ENCODE data around the gene NKG7.

Gene NKG7

GRCh38 chr19:51367565-51368365 is 4.7 kb downstream of the NKG7 start:
- peak; percentile 64 for DNase-seq (ENCODE audit: low read depth, low spot score)
- peak overlapping the region; percentile 93 for H3K4me3 ChIP-seq
- H3K36me3 ChIP-seq (ENCODE audit: insufficient read depth, low read length) = no peaks in the 10 kb centered on the region
- H3K27ac ChIP-seq = no peak overlapping the region
- TF ChIP-seq EZH2 (IDR thresholded peaks at IDR 0.05) (no peak), POLR2AphosphoS5 (IDR thresholded peaks at IDR 0.05; ENCODE audit: borderline replicate concordance, low read depth, low read length) (peak; percentile 54; the same call in 1 of the 2 replicates), FOXP2 (optimal IDR thresholded peaks at IDR 0.05; ENCODE audit: control extremely low read depth, extremely low read length, insufficient read depth) (no peak)
- H3K9ac ChIP-seq (ENCODE audit: insufficient read length) = no peak overlapping the region
- no peaks in the 10 kb centered on the region for H3K9me3 ChIP-seq (ENCODE audit: low read depth, low read length)

- Histone ChIP-seq H3K4me3 (peak overlapping the region; percentile 93), H3K27ac (peak overlapping the region; percentile 60; the same call in 1 of the 2 replicates), H3K9me3 (ENCODE audit: low read depth, low read length) (no peaks in the 10 kb centered on the region), H3K9ac (ENCODE audit: insufficient read length) (peak overlapping the region; percentile 69), H3K36me3 (ENCODE audit: insufficient read depth, low read length) (no peaks in the 10 kb centered on the region)
- peak; percentile 60 for TF ChIP-seq FOXP2 (optimal IDR thresholded peaks at IDR 0.05; ENCODE audit: control extremely low read depth, extremely low read length, insufficient read depth)
- peak; percentile 65 for TF ChIP-seq POLR2AphosphoS5 (IDR thresholded peaks at IDR 0.05; ENCODE audit: borderline replicate concordance, low read depth, low read length)
- no peak for TF ChIP-seq EZH2 (IDR thresholded peaks at IDR 0.05)
- no peak for DNase-seq (ENCODE audit: low read depth, low spot score)
Observed at GRCh38 chr19:51367255-51367564, 5.2 kb downstream of the NKG7 start.

DNA sequence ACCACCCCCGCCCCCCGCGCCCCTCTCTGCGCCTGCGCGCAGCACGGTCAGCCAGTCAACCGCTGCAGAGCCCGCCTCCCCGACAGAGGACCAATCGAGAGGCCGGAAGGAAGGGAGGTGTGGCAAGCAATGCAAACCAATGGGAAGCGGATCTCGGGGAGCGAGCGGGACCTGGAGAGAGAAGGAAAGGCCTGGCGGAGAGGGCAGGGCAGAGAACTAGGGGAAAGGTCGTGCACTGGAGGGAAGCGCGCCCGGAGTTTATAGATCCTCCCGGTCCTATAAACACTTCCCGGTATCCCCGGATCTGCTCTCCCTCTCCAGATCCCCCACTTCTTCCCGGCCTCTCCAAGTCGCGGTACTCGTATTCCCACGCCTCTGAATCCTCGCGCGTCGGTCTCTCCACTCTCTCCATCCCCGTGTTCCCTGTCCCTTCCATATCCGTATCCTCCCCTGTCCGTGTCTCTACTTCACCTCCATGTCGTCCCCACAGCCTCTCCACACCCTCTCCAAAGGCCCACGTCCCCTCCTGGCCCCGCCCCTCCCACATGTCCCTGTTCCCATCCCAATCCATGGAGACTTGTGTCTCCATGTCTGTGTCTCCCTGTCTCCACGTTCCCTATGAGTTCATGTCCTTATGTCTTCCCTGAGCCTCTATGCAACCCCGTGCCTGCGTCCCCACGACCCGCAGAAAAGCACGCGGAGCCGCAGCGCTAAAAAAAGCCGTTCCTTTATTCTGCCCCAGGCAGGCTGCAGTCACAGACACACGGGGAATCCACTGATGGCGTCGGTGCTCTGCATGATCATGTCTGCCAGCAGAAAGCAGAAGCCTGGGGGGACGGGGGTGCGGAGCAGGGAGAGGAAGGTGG is 5.8 kb downstream of the NKG7 start:
- Histone ChIP-seq H3K9me3 (ENCODE audit: low read depth, low read length) (no peaks in the 10 kb centered on the region), H3K4me3 (peak overlapping the region; percentile 93), H3K27ac (peak overlapping the region; percentile 60; the same call in 1 of the 2 replicates), H3K36me3 (ENCODE audit: insufficient read depth, low read length) (no peaks in the 10 kb centered on the region), H3K9ac (ENCODE audit: insufficient read length) (peak overlapping the region; percentile 69)
- DNase-seq (ENCODE audit: low read depth, low spot score) = peak; percentile 72
- TF ChIP-seq POLR2AphosphoS5 (IDR thresholded peaks at IDR 0.05; ENCODE audit: borderline replicate concordance, low read depth, low read length) (peak; percentile 88), FOXP2 (optimal IDR thresholded peaks at IDR 0.05; ENCODE audit: control extremely low read depth, extremely low read length, insufficient read depth) (no peak)

GRCh38 chr19:51365965-51366388 is 6.5 kb downstream of the NKG7 start, which contains the start of gene ETFB:
TSS of gene ETFB (minus strand) at chr19:51366388. CDS start at chr19:51366326, 62 bp downstream.
- no peak for DNase-seq (ENCODE audit: low read depth, low spot score)
- peak within 1 kb of the TSS; percentile 93 for H3K4me3 ChIP-seq
- H3K9ac ChIP-seq (ENCODE audit: insufficient read length) = peak within 1 kb of the TSS; percentile 94
- peak within 1 kb of the TSS; percentile 60; the same call in 1 of the 2 replicates for H3K27ac ChIP-seq
- H3K36me3 ChIP-seq (ENCODE audit: insufficient read depth, low read length) = no peaks in the 10 kb centered on the region
- TF ChIP-seq POLR2AphosphoS5 (IDR thresholded peaks at IDR 0.05; ENCODE audit: borderline replicate concordance, low read depth, low read length) (peak; percentile 51), EZH2 (IDR thresholded peaks at IDR 0.05) (no peak)
- no peaks in the 10 kb centered on the region for H3K9me3 ChIP-seq (ENCODE audit: low read depth, low read length)

DNA sequence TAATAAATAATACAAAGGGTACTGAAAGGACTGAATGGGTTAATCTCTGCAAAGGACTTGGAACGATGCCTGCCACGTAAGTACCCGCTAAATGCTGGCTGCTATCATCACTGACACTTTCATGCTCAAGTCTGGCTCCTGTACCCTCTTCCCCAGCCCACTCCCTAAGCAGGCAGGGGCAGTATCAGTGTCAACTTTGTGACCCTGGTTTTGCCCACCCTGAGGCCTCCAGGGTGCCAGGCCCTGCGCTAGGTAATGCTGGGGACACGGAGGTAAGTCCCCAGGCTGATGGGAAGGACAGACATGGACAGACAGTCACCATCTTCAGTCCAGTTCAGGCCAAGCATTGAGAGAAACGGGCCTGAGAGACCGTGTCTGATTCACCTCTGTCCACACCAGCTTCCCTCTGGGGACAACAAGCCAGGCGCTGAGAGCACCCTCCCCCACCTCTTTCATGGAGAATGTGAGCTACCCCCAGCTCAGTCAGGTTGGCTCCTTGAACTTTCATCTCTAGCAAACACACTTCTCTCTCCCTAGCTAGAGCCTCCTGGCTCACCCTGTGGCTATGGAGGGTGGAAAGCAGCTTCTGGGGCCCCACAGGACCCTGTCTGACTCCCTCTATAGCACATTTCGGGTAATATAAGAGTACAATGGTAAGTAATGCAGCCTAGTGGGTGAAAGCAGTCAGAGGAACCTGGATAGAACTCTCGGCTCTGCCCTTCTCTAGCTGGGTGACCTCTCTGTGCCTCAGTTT is 7.1 kb downstream of the NKG7 start:
- no peak for DNase-seq (ENCODE audit: low read depth, low spot score)
- H3K27ac ChIP-seq = no peak overlapping the region
- TF ChIP-seq EZH2 (IDR thresholded peaks at IDR 0.05) (no peak), FOXP2 (optimal IDR thresholded peaks at IDR 0.05; ENCODE audit: control extremely low read depth, extremely low read length, insufficient read depth) (no peak), POLR2AphosphoS5 (IDR thresholded peaks at IDR 0.05; ENCODE audit: borderline replicate concordance, low read depth, low read length) (no peak)
- H3K9me3 ChIP-seq (ENCODE audit: low read depth, low read length) = no peaks in the 10 kb centered on the region
- no peaks in the 10 kb centered on the region for H3K36me3 ChIP-seq (ENCODE audit: insufficient read depth, low read length)
- peak overlapping the region; percentile 94 for H3K9ac ChIP-seq (ENCODE audit: insufficient read length)
- H3K4me3 ChIP-seq = peak overlapping the region; percentile 93

DNA sequence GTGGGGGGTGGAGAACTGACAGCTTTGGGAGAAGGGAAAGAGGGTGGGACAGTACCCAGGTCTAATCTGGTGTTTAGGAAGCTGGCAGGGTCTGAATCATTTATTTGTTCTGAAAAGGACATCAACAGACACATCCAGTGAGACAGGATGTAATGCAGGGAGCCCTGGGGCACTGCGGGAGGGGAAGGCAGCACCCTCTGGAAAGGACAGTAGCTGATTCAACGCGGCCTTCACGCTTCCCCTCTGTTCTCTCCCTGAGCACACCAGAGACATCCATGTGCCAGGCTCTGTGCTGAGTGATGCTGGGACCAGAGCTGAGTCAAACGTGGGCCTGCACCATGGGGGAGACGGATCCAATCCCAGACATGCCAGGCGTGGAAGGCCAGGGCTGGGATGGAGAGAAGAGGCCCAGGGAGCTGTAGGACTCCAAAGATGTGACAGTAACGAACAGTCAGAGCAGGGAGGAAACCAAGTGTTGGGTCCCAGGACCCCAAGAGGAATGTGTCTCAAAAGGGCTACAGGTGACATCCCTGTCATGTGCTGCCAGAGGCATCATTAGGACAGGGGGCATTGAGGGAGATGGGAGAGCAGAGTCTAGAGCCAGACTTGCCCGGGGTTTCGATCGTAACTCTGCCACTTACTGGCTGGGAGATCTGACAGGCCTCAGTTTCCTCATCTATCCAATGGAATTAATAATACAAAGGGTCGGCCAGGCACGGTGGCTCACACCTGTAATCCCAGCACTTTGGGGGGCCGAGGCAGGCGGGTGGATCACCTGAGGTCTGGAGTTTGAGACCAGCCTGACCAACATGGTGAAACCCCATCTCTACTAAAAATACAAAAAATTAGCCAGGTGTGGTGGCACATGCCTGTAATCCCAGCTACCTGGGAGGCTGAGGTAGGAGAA is 8.0 kb downstream of the NKG7 start:
- no peak for TF ChIP-seq EZH2 (IDR thresholded peaks at IDR 0.05)
- no peak for TF ChIP-seq FOXP2 (optimal IDR thresholded peaks at IDR 0.05; ENCODE audit: control extremely low read depth, extremely low read length, insufficient read depth)
- no peak for TF ChIP-seq POLR2AphosphoS5 (IDR thresholded peaks at IDR 0.05; ENCODE audit: borderline replicate concordance, low read depth, low read length)
- no peak for DNase-seq (ENCODE audit: low read depth, low spot score)
- H3K27ac ChIP-seq = no peak overlapping the region
- no peaks in the 10 kb centered on the region for H3K9me3 ChIP-seq (ENCODE audit: low read depth, low read length)
- no peak overlapping the region for H3K9ac ChIP-seq (ENCODE audit: insufficient read length)
- no peaks in the 10 kb centered on the region for H3K36me3 ChIP-seq (ENCODE audit: insufficient read depth, low read length)
- H3K4me3 ChIP-seq = no peak overlapping the region

DNA sequence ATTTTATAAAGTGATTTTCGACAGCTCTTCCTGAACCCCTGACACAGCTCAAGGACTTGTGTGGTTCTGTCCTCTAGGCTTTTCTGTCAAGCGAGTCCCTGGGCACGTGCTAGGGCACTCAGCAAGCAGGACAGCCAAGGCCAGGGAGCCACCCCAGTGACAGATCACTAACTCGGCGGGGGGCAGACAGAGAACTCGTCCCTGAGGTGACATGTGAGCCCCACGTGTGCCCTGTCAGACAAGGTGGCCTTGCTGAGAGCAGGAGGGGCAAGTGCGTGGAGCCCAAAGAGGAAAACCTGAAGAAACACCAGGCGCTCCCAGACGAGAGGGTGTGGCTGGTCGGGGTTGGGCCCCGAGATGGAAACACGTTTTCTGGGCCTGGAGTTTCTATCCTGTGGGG is 11.2 kb downstream of the NKG7 start:
- Histone ChIP-seq H3K27ac (no peak overlapping the region), H3K4me3 (no peak overlapping the region), H3K9ac (ENCODE audit: insufficient read length) (no peak overlapping the region), H3K9me3 (ENCODE audit: low read depth, low read length) (no peaks in the 10 kb centered on the region), H3K36me3 (ENCODE audit: insufficient read depth, low read length) (no peaks in the 10 kb centered on the region)
- TF ChIP-seq EZH2 (IDR thresholded peaks at IDR 0.05) (no peak), POLR2AphosphoS5 (IDR thresholded peaks at IDR 0.05; ENCODE audit: borderline replicate concordance, low read depth, low read length) (no peak), FOXP2 (optimal IDR thresholded peaks at IDR 0.05; ENCODE audit: control extremely low read depth, extremely low read length, insufficient read depth) (no peak)
- no peak for DNase-seq (ENCODE audit: low read depth, low spot score)

Measured in SK-N-MC (cell line).